GM13977 (cell line): ENCODE measurements around the gene FANCI.

Experiments
- DNase-seq: peaks from one replicate; pipeline ENCODE4 v3.0.0; 2012; ENCODE audit warnings: low spot score
- in situ Hi-C: fragments of 300-500 bp; cut with MboI; formaldehyde crosslinking; loops from one replicate; pipeline ENCODE4 v1.12.0; 2022; ENCODE audit warnings: low sequenced_read_pairs, low pct_unique_long_range_greater_than_20kb, mixed read lengths, inconsistent platforms; ENCODE audit not compliant: unreplicated experiment
- TF ChIP-seq, protein P1 (sequence below): IDR thresholded peaks from 2 replicates; pipeline ENCODE4 v1.5.1; 2012; ENCODE audit warnings: mild to moderate bottlenecking, control low read depth; ENCODE audit not compliant: insufficient read depth; ENCODE audit errors: extremely low read depth, missing control alignments

The FANCI gene

DNA sequence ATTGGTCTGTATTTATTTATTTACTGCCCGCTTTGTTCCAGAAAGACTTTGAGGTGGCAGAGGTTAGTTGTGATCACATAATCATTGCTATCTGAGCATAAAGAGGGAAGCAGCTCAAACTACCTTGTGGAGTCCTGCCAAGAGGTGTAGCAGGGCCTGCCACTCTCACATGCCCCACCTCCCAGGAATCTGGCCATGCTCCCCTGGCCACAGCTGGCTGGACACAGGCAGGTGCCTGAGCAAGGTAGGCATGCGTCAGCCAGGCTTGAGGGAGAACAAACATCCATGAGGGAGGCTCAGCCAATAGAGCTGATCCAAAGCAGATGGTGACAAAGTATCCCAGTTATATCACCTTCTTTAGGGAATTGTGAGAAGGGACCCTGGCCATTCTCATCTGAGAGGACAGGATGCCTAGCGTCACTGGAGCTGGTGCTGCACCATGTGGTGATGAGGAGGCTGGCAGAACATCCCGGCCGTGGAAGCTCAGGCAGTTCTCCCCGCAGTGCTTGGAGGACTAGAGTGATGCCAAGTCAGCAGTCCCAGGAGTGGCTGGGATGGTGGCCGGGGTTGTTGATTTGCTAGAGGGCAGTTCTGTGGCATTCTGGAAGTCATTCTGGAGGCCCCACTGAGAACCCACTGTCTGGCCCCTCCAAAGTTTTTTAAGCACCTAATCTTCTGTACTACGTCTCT lies 97.7 kb downstream of the FANCI start:
- TF ChIP-seq, protein P1, sequence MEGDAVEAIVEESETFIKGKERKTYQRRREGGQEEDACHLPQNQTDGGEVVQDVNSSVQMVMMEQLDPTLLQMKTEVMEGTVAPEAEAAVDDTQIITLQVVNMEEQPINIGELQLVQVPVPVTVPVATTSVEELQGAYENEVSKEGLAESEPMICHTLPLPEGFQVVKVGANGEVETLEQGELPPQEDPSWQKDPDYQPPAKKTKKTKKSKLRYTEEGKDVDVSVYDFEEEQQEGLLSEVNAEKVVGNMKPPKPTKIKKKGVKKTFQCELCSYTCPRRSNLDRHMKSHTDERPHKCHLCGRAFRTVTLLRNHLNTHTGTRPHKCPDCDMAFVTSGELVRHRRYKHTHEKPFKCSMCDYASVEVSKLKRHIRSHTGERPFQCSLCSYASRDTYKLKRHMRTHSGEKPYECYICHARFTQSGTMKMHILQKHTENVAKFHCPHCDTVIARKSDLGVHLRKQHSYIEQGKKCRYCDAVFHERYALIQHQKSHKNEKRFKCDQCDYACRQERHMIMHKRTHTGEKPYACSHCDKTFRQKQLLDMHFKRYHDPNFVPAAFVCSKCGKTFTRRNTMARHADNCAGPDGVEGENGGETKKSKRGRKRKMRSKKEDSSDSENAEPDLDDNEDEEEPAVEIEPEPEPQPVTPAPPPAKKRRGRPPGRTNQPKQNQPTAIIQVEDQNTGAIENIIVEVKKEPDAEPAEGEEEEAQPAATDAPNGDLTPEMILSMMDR: no peak
- no peak for DNase-seq
- in situ Hi-C loops: no loop called here

DNA sequence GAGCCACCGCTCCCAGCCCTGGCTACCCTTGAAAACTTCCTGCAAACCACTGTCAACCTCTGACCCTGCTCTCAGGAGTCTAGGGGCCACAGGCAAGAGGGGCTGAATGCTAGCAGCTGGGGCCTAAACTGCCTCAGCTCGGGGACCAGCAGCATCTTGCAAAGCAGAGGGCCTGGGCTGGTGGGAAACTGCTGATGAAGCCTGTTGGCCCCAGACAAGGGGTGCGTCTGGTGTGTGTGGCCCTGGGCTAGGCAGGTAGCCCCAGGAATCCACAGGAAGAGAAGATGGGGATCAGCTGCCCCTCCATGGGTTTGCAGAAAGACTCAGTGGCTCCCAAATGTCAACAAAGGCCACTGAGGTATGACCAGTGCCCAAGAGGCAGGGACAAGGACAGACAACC lies 99.1 kb downstream of the FANCI start:
- no peak for DNase-seq
- in situ Hi-C loops: no loop called here
- TF ChIP-seq, protein P1: no peak

- in situ Hi-C loops: no loop called here
- TF ChIP-seq, protein P1: no peak
- DNase-seq: no peak
Measured at GRCh38 chr15:89345248-89345647, 101.5 kb downstream of the FANCI start.

GRCh38 chr15:89346516-89347231 lies 102.9 kb downstream of the FANCI start:
- in situ Hi-C loops: no loop called here
- TF ChIP-seq, protein P1: no peak
- DNase-seq: no peak

DNA sequence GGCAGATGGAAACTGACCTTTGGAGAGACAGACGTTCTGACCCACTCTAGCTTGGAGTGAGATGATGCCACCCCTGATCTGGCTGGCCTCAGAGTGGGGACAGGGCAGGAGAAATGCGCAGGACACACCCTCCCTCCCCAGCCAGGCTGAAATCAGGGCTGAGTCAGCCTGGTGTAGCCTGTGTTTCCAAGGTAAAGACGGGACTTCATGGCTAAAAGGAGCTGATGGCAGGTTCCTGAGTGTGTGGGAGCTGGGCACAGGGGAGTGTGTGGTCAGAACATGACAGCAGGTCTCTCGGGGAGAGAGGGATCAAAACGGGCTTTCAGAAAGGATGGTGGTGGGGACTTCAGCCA lies 105.4 kb downstream of the FANCI start:
- TF ChIP-seq, protein P1: no peak
- in situ Hi-C loops: no loop called here
- no peak for DNase-seq

- no peak for DNase-seq
- TF ChIP-seq, protein P1: no peak
- in situ Hi-C loops: no loop called here
Measured at GRCh38 chr15:89352476-89352875, 108.7 kb downstream of the FANCI start.
